Suppressor macrophage treated with lipopolysaccharide for 4 hours (primary cell): Measurements from ENCODE around the gene OR2T4.

Experiments used
- DNase-seq: peaks from one replicate; pipeline ENCODE4 v3.0.0-alpha.2; 2020

OR2T4 gene

GRCh38 chr1:248361121-248361715 lies at the start of gene OR2T4:
OR2T4 (plus strand) TSS chr1:248361665; CDS start chr1:248361665, 0 bp downstream.
- no peak for DNase-seq

GRCh38 chr1:248316796-248317195 lies 44.7 kb upstream of the OR2T4 start:
- no peak for DNase-seq

GRCh38 chr1:248324468-248324867 lies 37.0 kb upstream of the OR2T4 start, which contains the start of gene OR2M7:
OR2M7 (minus strand) TSS chr1:248324568; CDS start chr1:248324568, 0 bp downstream.
- no peak for DNase-seq

- DNase-seq: no peak
Measured at GRCh38 chr1:248343451-248343850, 18.0 kb upstream of the OR2T4 start.

GRCh38 chr1:248348475-248348874 lies 13.0 kb upstream of the OR2T4 start, which contains the start of gene OR14C36:
OR14C36 (plus strand) TSS chr1:248348775; CDS start chr1:248348775, 0 bp downstream.
- no peak for DNase-seq

GRCh38 chr1:248359415-248359814 lies 2.0 kb upstream of the OR2T4 start:
- no peak for DNase-seq

- no peak for DNase-seq
Measured at GRCh38 chr1:248366609-248367008, 5.1 kb downstream of the OR2T4 start.

GRCh38 chr1:248372394-248372793 lies 10.9 kb downstream of the OR2T4 start:
- DNase-seq: no peak

GRCh38 chr1:248373761-248374160 lies 12.3 kb downstream of the OR2T4 start:
- no peak for DNase-seq

- no peak for DNase-seq
Measured at GRCh38 chr1:248375446-248375845, 14.0 kb downstream of the OR2T4 start, which contains the start of gene OR2T6. OR2T6 (plus strand) TSS chr1:248375746; CDS start chr1:248387609, 11,863 bp downstream.

GRCh38 chr1:248376916-248377315 lies 15.5 kb downstream of the OR2T4 start:
- DNase-seq: no peak

- DNase-seq: no peak
Measured at GRCh38 chr1:248380854-248381253, 19.4 kb downstream of the OR2T4 start.

GRCh38 chr1:248388426-248388825 lies 27.0 kb downstream of the OR2T4 start:
- DNase-seq: no peak

- no peak for DNase-seq
Measured at GRCh38 chr1:248393050-248393449, 31.6 kb downstream of the OR2T4 start.

- no peak for DNase-seq
Measured at GRCh38 chr1:248402748-248403147, 41.3 kb downstream of the OR2T4 start, which contains the start of gene OR2T1. OR2T1 (plus strand) TSS chr1:248403048; CDS start chr1:248406148, 3,100 bp downstream.

GRCh38 chr1:248404024-248404423 lies 42.6 kb downstream of the OR2T4 start:
- no peak for DNase-seq

GRCh38 chr1:248406721-248407692 lies 45.5 kb downstream of the OR2T4 start:
- no peak for DNase-seq
